GM21723 (cell line): Measurements from ENCODE around the gene RHEX.

Experiments
- ATAC-seq: cut with Tn5 transposase; IDR thresholded peaks from one replicate; pipeline ENCODE4 v1.9.1; 2021; ENCODE audit warnings: mild to moderate bottlenecking, moderate library complexity; ENCODE audit not compliant: unreplicated experiment

RHEX gene

GRCh38 chr1:206114692-206115640, 62.0 kb downstream of the RHEX start:
- ATAC-seq: no peak

- ATAC-seq: no peak
These were observed 62.8 kb downstream of the RHEX start for GRCh38 chr1:206115791-206116190.

GRCh38 chr1:206116191-206116872, 63.4 kb downstream of the RHEX start:
- no peak for ATAC-seq

GRCh38 chr1:206116873-206117150, 63.8 kb downstream of the RHEX start:
- ATAC-seq: no peak

GRCh38 chr1:206117151-206117948, 64.4 kb downstream of the RHEX start, which contains the start of gene AVPR1B:
AVPR1B (minus strand) TSS chr1:206117388; CDS start chr1:206116890, 498 bp downstream.
- ATAC-seq: no peak

- ATAC-seq: no peak
These were observed 67.4 kb downstream of the RHEX start for GRCh38 chr1:206120406-206120805.

- ATAC-seq: no peak
These were observed 68.3 kb downstream of the RHEX start for GRCh38 chr1:206121269-206121668.

- ATAC-seq: no peak
These were observed 69.7 kb downstream of the RHEX start for GRCh38 chr1:206122686-206123085.

- ATAC-seq: no peak
These were observed 72.4 kb downstream of the RHEX start for GRCh38 chr1:206125346-206125745.

GRCh38 chr1:206127336-206127735, 74.4 kb downstream of the RHEX start:
- no peak for ATAC-seq

GRCh38 chr1:206128196-206128595, 75.2 kb downstream of the RHEX start:
- no peak for ATAC-seq

GRCh38 chr1:206131037-206131436, 78.1 kb downstream of the RHEX start:
- ATAC-seq: no peak

GRCh38 chr1:206133751-206134415, 80.9 kb downstream of the RHEX start:
- ATAC-seq: no peak

- ATAC-seq: no peak
These were observed 82.3 kb downstream of the RHEX start for GRCh38 chr1:206135248-206135647.

GRCh38 chr1:206136241-206136640, 83.3 kb downstream of the RHEX start:
- ATAC-seq: no peak

GRCh38 chr1:206142011-206142410, 89.0 kb downstream of the RHEX start:
- ATAC-seq: no peak

- no peak for ATAC-seq
These were observed 89.8 kb downstream of the RHEX start for GRCh38 chr1:206142770-206143169.

GRCh38 chr1:206143537-206144172, 90.7 kb downstream of the RHEX start:
- ATAC-seq: no peak

GRCh38 chr1:206144605-206145004, 91.6 kb downstream of the RHEX start:
- ATAC-seq: no peak

GRCh38 chr1:206145771-206146290, 92.9 kb downstream of the RHEX start:
- no peak for ATAC-seq
